HepG2 (cell line): ENCODE measurements around the gene PRM2. TPM values are rescaled to one million over a fixed set of nuclear protein-coding genes. Genes with fewer than 3 reads are reported as not detected.

Experiments used
- CBX5 ChIP-seq: sonication (generic); formaldehyde crosslinking; IDR thresholded peaks from 2 replicates; pipeline ENCODE4 v1.4.0; 2020; ENCODE audit warnings: missing genetic modification reagents, borderline replicate concordance
- CENPX ChIP-seq: sonication (generic); formaldehyde crosslinking; IDR thresholded peaks from 2 replicates; pipeline ENCODE4 v1.9.0; 2021; ENCODE audit warnings: mild to moderate bottlenecking, missing genetic modification reagents, moderate library complexity
- CERS6 ChIP-seq: sonication (generic); formaldehyde crosslinking; IDR thresholded peaks from 2 replicates; pipeline ENCODE4 v1.5.0; 2020; ENCODE audit warnings: missing genetic modification reagents
- CSRNP2 ChIP-seq: sonication (generic); formaldehyde crosslinking; conservative IDR thresholded peaks from 2 replicates; pipeline ENCODE4 v1.8.0; 2022; ENCODE audit warnings: low read depth, missing genetic modification reagents
- CTCF ChIP-seq: sonication (generic); formaldehyde crosslinking; IDR thresholded peaks from 2 replicates; pipeline ENCODE4 v1.5.0; 2020; ENCODE audit warnings: mild to moderate bottlenecking, missing genetic modification reagents, moderate library complexity
- DBP ChIP-seq: sonication (generic); formaldehyde crosslinking; IDR thresholded peaks from 2 replicates; pipeline ENCODE4 v1.4.0; 2020; ENCODE audit warnings: missing genetic modification reagents; ENCODE audit errors: not compliant biosample characterization
- FUBP1 ChIP-seq: sonication (generic); formaldehyde crosslinking; IDR thresholded peaks from 2 replicates; pipeline ENCODE4 v1.5.1; 2020; ENCODE audit warnings: missing genetic modification reagents, mild to moderate bottlenecking, borderline replicate concordance
- HIVEP1 ChIP-seq: sonication (generic); formaldehyde crosslinking; IDR thresholded peaks from 2 replicates; pipeline ENCODE4 v1.4.0; 2020; ENCODE audit warnings: mild to moderate bottlenecking, missing genetic modification reagents
- MTA1 ChIP-seq: sonication (generic); formaldehyde crosslinking; IDR thresholded peaks from 2 replicates; pipeline ENCODE4 v1.4.0; 2020; ENCODE audit warnings: missing genetic modification reagents, mild to moderate bottlenecking, borderline replicate concordance
- ZFYVE20 ChIP-seq: sonication (generic); formaldehyde crosslinking; IDR thresholded peaks from 2 replicates; pipeline ENCODE4 v1.8.0; 2023; ENCODE audit warnings: low read depth, mild to moderate bottlenecking, moderate library complexity, missing genetic modification reagents, borderline replicate concordance
- ZNF274 ChIP-seq: sonication (generic); formaldehyde crosslinking; IDR thresholded peaks from 2 replicates; pipeline ENCODE4 v1.5.1; 2020; ENCODE audit warnings: mild to moderate bottlenecking, missing genetic modification reagents
- ZNF292 ChIP-seq: sonication (generic); formaldehyde crosslinking; IDR thresholded peaks from 2 replicates; pipeline ENCODE4 v1.8.1; 2022; ENCODE audit warnings: mild to moderate bottlenecking, low read depth, missing genetic modification reagents, borderline replicate concordance
- ZNF414 ChIP-seq: sonication (generic); formaldehyde crosslinking; IDR thresholded peaks from 2 replicates; pipeline ENCODE4 v1.5.0; 2020; ENCODE audit warnings: missing genetic modification reagents
- ZNF557 ChIP-seq: sonication (generic); formaldehyde crosslinking; IDR thresholded peaks from 2 replicates; pipeline ENCODE4 v1.4.0; 2020; ENCODE audit warnings: missing genetic modification reagents
- ZNF672 ChIP-seq: sonication (generic); formaldehyde crosslinking; IDR thresholded peaks from 2 replicates; pipeline ENCODE4 v1.8.1; 2022; ENCODE audit warnings: missing genetic modification reagents
- ZNF674 ChIP-seq: sonication (generic); formaldehyde crosslinking; IDR thresholded peaks from 2 replicates; pipeline ENCODE4 v1.5.0; 2020; ENCODE audit warnings: low read depth, mild to moderate bottlenecking, missing genetic modification reagents
- ZSCAN20 ChIP-seq: sonication (generic); formaldehyde crosslinking; IDR thresholded peaks from 2 replicates; pipeline ENCODE4 v1.4.0; 2020; ENCODE audit warnings: missing genetic modification reagents, mild to moderate bottlenecking, borderline replicate concordance
- polyA plus RNA-seq, 8 experiments: library from polyadenylated mRNA; depleted of rRNA in 3 of 8; stranded (reverse) in 7 of 8; unstranded in 1 of 8; fragments of >200 nt; fragmentation: Illumina TruSeq in 4 of 8; extraction: Trizol in 4 of 8; gene quantifications; 2 replicates each; pipeline versions ENCODE4 v1.2.1 to v1.2.3, GENCODE V29; 2011 to 2016; ENCODE audit warnings: low read depth in 4 of 8, missing spikeins in 1 of 8, mixed read lengths in 1 of 8; ENCODE audit not compliant: insufficient read depth in 1 of 8
- total RNA-seq, 5 experiments: library from RNA; depleted of rRNA; stranded (reverse); fragments of >200 nt; fragmentation: Illumina TruSeq; extraction: Trizol; gene quantifications; 2 replicates each; pipeline ENCODE4 v1.2.3, GENCODE V29; 2016; ENCODE audit warnings: low read depth in 1 of 5

Gene PRM2
- total and polyA plus RNA-seq, 2 of the 13 experiments (the other 11 are each of a cell fraction or from before 2014, with no cell fraction given), result 0.54 TPM; not detected in 1

- TF ChIP-seq CSRNP2 (CRISPR knock-in tag), result no peak
- 0 out of 2 replicates have a peak, but pooled peaks have one; percentile 24 for TF ChIP-seq ZSCAN20 (CRISPR knock-in tag)
- TF ChIP-seq CTCF (CRISPR knock-in tag), result 0 out of 2 replicates have a peak, but pooled peaks have one; percentile 4
- no peak for TF ChIP-seq ZFYVE20 (CRISPR knock-in tag)
- TF ChIP-seq HIVEP1 (CRISPR knock-in tag), result 0 out of 2 replicates have a peak, but pooled peaks have one; percentile 22
- TF ChIP-seq CERS6 (CRISPR knock-in tag), result no peak
- TF ChIP-seq ZNF557 (CRISPR knock-in tag), result no peak
- no peak for TF ChIP-seq DBP (CRISPR knock-in tag)
- TF ChIP-seq MTA1 (CRISPR knock-in tag), result no peak; the same call in 1 of the 2 replicates
- 0 out of 2 replicates have a peak, but pooled peaks have one; percentile 14 for TF ChIP-seq CBX5 (CRISPR knock-in tag)
- no peak for TF ChIP-seq ZNF674 (CRISPR knock-in tag)
- TF ChIP-seq FUBP1 (CRISPR knock-in tag), result no peak
- peak; percentile 36; the same call in 1 of the 2 replicates for TF ChIP-seq ZNF414 (CRISPR knock-in tag)
- TF ChIP-seq ZNF292, result peak; percentile 75; the same call in 1 of the 2 replicates
- TF ChIP-seq ZNF274, result no peak
- TF ChIP-seq CENPX, result no peak
- TF ChIP-seq ZNF672 (CRISPR knock-in tag), result no peak
Measured at GRCh38 chr16:11296706-11297491, 20.6 kb upstream of the PRM2 start (continued).
